Neuronal stem cell (in vitro differentiated cells): Measurements from ENCODE around the gene KCNC2.

Experiments
- DNase-seq: peaks from one replicate; pipeline ENCODE4 v3.0.0-alpha.2; 2013; ENCODE audit warnings: low spot score
- H2AFZ ChIP-seq: one replicate; pipeline ENCODE4 v1.6.1; 2013; ENCODE audit warnings: mild to moderate bottlenecking, low read length, inconsistent platforms
- H2AK5ac ChIP-seq: 2 replicates; pipeline ENCODE4 v1.6.1; 2013; ENCODE audit warnings: low read depth, mild to moderate bottlenecking, inconsistent platforms, low read length, moderate library complexity, mixed read lengths
- H2BK120ac ChIP-seq: 2 replicates; pipeline ENCODE4 v1.6.1; 2013; ENCODE audit warnings: low read depth, mild to moderate bottlenecking, inconsistent platforms, low read length, moderate library complexity, mixed read lengths
- H2BK12ac ChIP-seq: one replicate; pipeline ENCODE4 v1.6.1; 2013; ENCODE audit warnings: low read length, inconsistent platforms
- H2BK15ac ChIP-seq: 2 replicates; pipeline ENCODE4 v1.6.1; 2013; ENCODE audit warnings: mild to moderate bottlenecking, low read length, inconsistent platforms, mixed read lengths
- H2BK5ac ChIP-seq: one replicate; pipeline ENCODE4 v1.6.1; 2013; ENCODE audit warnings: inconsistent platforms, mild to moderate bottlenecking, low read length, moderate library complexity
- H3K14ac ChIP-seq: one replicate; pipeline ENCODE4 v1.6.1; 2013; ENCODE audit warnings: low read length, inconsistent platforms
- H3K18ac ChIP-seq: 2 replicates; pipeline ENCODE4 v1.6.1; 2013; ENCODE audit warnings: low read length, inconsistent platforms
- H3K23ac ChIP-seq: 2 replicates; pipeline ENCODE4 v1.6.1; 2013; ENCODE audit warnings: low read depth, mild to moderate bottlenecking, mixed read lengths, low read length, inconsistent platforms; ENCODE audit not compliant: poor library complexity
- H3K27ac ChIP-seq: replicated peaks from 3 replicates; pipeline ENCODE4 v1.5.1; 2013; ENCODE audit warnings: low read length, inconsistent platforms
- H3K27me3 ChIP-seq, 3 experiments: 2 replicates each; pipeline ENCODE4 v1.6.1; 2013; ENCODE audit warnings: low read length in 3 of 3, mild to moderate bottlenecking in 2 of 3, inconsistent platforms in 1 of 3, low read depth in 1 of 3, mixed read lengths in 1 of 3, moderate library complexity in 1 of 3; ENCODE audit not compliant: control insufficient read depth in 3 of 3, insufficient read depth in 3 of 3
- H3K36me3 ChIP-seq, 2 donors: replicated peaks in 1 of 2; 2 replicates each; pipeline ENCODE4 v1.6.1; 2013; ENCODE audit warnings: low read length in 2 of 2; ENCODE audit not compliant: control insufficient read depth in 2 of 2, insufficient read depth in 2 of 2
- H3K4ac ChIP-seq: 2 replicates; pipeline ENCODE4 v1.6.1; 2013; ENCODE audit warnings: inconsistent platforms, mild to moderate bottlenecking, low read length, moderate library complexity
- H3K4me1 ChIP-seq, 2 donors: 1 replicate in 1 of 2; 2 replicates in 1 of 2; pipeline ENCODE4 v1.6.1; 2013; ENCODE audit warnings: low read length in 2 of 2, low read depth in 1 of 2; ENCODE audit not compliant: control insufficient read depth in 2 of 2, insufficient read depth in 1 of 2
- H3K4me2 ChIP-seq: one replicate; pipeline ENCODE4 v1.6.1; 2013; ENCODE audit warnings: mild to moderate bottlenecking, low read length, inconsistent platforms; ENCODE audit not compliant: insufficient read depth, poor library complexity, severe bottlenecking
- H3K4me3 ChIP-seq, 2 donors: 2 replicates each; pipeline ENCODE4 v1.5.1; 2013; ENCODE audit warnings: low read length in 2 of 2, mild to moderate bottlenecking in 2 of 2, inconsistent platforms in 1 of 2, moderate library complexity in 1 of 2
- H3K79me1 ChIP-seq: one replicate; pipeline ENCODE4 v1.6.1; 2013; ENCODE audit warnings: low read depth, mild to moderate bottlenecking, inconsistent platforms, low read length, moderate library complexity
- H3K9ac ChIP-seq: one replicate; pipeline ENCODE4 v1.6.1; 2013; ENCODE audit warnings: mild to moderate bottlenecking, low read depth, low read length, inconsistent platforms; ENCODE audit not compliant: poor library complexity
- H3K9me3 ChIP-seq, 2 donors: replicated peaks in 1 of 2; 2 replicates each; pipeline versions ENCODE3 to v1.6.1; 2013; ENCODE audit warnings: low read length in 2 of 2, mild to moderate bottlenecking in 2 of 2, inconsistent platforms in 1 of 2, low read depth in 1 of 2, mixed read lengths in 1 of 2, moderate library complexity in 1 of 2; ENCODE audit not compliant: control insufficient read depth in 2 of 2, insufficient read depth in 1 of 2
- H4K8ac ChIP-seq: one replicate; pipeline ENCODE4 v1.6.1; 2013; ENCODE audit warnings: low read depth, mild to moderate bottlenecking, inconsistent platforms, low read length, moderate library complexity
- H4K91ac ChIP-seq: one replicate; pipeline ENCODE4 v1.6.1; 2013; ENCODE audit warnings: low read length, low read depth, mild to moderate bottlenecking, inconsistent platforms; ENCODE audit not compliant: poor library complexity
- WGBS, 2 donors: extraction: QIAGEN DNeasy Blood & Tissue Kit; methylation state at CpG; one replicate each; pipeline ENCODE4 v1.1.7; 2013; ENCODE audit warnings: missing lambda C conversion rate in 2 of 2, mixed read lengths in 1 of 2; ENCODE audit not compliant: insufficient read length in 2 of 2, insufficient replicate concordance in 1 of 2; ENCODE audit errors: extremely low coverage in 2 of 2; 5-methylcytosine and 5-hydroxymethylcytosine counted together

KCNC2 gene

DNA sequence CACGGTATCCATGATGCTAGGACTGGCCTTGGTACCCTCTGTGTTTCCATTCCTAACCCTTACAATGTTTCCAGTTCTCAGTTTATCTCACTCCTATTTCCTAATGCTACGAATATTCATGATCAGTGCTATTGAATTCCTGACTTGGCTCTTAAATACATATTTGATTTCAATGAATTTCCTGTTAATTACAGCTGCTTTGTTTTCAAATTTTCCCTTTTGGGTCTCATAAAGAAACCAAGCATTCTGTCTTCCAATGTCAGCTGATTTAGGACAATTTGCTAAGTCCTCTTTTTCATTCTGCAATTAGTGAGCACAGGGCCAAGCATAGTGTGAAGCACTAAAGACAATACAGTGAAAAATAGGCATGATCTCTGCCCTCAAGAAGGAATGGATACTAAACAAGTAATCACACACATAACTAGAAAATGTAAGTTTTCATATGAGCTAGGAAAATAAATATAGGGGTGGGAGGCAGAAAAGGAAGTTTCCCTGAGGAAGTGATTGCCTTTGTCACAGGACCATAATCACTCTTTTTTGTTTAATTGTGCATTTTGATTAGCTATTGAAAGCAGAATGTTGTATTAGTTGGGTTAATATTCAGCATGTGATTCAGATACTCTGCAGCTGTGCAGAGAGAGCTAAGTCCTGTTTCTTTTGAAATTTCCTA lies 88.5 kb downstream of the KCNC2 start:
- H3K9me3 ChIP-seq: no peaks in the 10 kb centered on the region
- H3K9ac ChIP-seq: no peak overlapping the region
- WGBS, 2 donors: no CpG with 5 or more reads among the region's 2 CpGs
- no peak overlapping the region for H2BK15ac ChIP-seq
- DNase-seq: no peak
- no peak overlapping the region for H2BK120ac ChIP-seq
- no peak overlapping the region for H3K18ac ChIP-seq
- no peaks in the 10 kb centered on the region for H3K27me3 ChIP-seq
- no peak overlapping the region for H3K4ac ChIP-seq
- no peak overlapping the region for H3K4me2 ChIP-seq
- H3K27ac ChIP-seq: no peak overlapping the region
- no peak overlapping the region for H2AFZ ChIP-seq
- no peak overlapping the region for H2AK5ac ChIP-seq
- H4K8ac ChIP-seq: no peak overlapping the region
- H4K91ac ChIP-seq: no peak overlapping the region
- H3K23ac ChIP-seq: no peak overlapping the region
- no peaks in the 10 kb centered on the region for H3K79me1 ChIP-seq
- peaks cover 3 to 8% of the 10 kb centered on the region in 2 donors for H3K4me1 ChIP-seq
- no peaks in the 10 kb centered on the region for H3K36me3 ChIP-seq
- no peak overlapping the region for H3K14ac ChIP-seq
- H2BK12ac ChIP-seq: no peak overlapping the region
- no peak overlapping the region for H3K4me3 ChIP-seq
- no peak overlapping the region for H2BK5ac ChIP-seq

DNA sequence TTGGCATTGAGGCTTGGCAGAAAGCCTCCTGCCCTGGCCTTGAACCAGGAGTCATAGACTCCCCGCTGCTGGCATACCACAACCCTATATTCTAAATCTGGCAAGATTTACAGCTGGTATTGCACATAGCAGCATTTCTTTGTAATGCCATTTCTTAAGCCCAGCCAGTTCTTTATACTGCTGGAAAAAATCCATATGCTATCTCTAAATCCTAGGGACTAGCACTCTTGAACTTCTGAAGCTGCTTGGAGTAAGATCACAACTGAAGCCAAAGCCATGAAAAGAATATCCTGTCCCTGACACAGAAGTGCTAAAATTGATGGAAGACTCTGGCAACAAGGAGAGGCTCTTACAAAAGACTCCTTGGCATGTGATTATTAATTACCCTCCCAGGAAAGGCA lies 89.3 kb downstream of the KCNC2 start:
- H2BK12ac ChIP-seq: no peak overlapping the region
- H3K27ac ChIP-seq: no peak overlapping the region
- no CpG with 5 or more reads among the region's 1 CpG for WGBS, 2 donors
- H3K23ac ChIP-seq: no peak overlapping the region
- no peak overlapping the region for H2BK15ac ChIP-seq
- no peaks in the 10 kb centered on the region for H3K27me3 ChIP-seq
- no peak overlapping the region for H4K8ac ChIP-seq
- H3K18ac ChIP-seq: no peak overlapping the region
- no peak overlapping the region for H3K4me2 ChIP-seq
- no peak overlapping the region for H3K4me3 ChIP-seq
- H3K4ac ChIP-seq: no peak overlapping the region
- H3K9me3 ChIP-seq: no peaks in the 10 kb centered on the region
- H4K91ac ChIP-seq: no peak overlapping the region
- H2AK5ac ChIP-seq: no peak overlapping the region
- no peak overlapping the region for H2AFZ ChIP-seq
- no peaks in the 10 kb centered on the region for H3K79me1 ChIP-seq
- H3K36me3 ChIP-seq: no peaks in the 10 kb centered on the region
- no peak overlapping the region for H2BK5ac ChIP-seq
- no peak overlapping the region for H2BK120ac ChIP-seq
- no peak for DNase-seq
- no peak overlapping the region for H3K9ac ChIP-seq
- H3K14ac ChIP-seq: no peak overlapping the region
- peaks cover 3 to 8% of the 10 kb centered on the region in 2 donors for H3K4me1 ChIP-seq

DNA sequence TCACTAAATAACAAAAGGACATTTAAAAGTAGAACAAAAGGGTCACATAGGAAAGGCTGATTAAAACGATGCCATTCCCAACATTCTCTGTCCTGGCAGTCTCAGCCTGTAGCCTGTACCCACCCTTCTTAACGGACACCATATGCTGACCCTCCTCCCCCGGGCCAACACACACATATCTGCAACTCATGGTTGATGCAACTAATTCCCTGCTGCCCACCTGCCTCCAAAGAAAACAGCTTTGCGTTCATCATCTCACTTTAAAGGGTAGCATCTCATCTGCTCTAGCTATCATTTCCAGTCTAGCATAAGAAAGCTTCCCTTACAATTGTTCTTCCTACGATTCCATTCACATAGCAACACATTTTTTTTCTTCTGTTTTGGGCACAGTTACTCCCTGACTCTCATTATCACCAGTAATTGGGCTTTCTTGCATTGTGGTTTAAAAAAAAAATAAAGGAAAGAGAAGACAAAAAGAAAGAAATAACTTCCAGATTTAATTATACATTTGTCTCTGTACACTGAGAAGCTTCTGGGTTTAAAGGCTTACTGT lies 92.9 kb downstream of the KCNC2 start:
- Histone ChIP-seq H3K9me3 (no peaks in the 10 kb centered on the region), H2BK5ac (no peak overlapping the region), H3K14ac (no peak overlapping the region), H3K27ac (no peak overlapping the region), H2AFZ (peak overlapping the region; percentile 60), H3K4me2 (no peak overlapping the region), H3K27me3 (no peaks in the 10 kb centered on the region), H3K4me3 (no peak overlapping the region), H3K36me3 (no peaks in the 10 kb centered on the region), H2BK12ac (no peak overlapping the region), H3K23ac (no peak overlapping the region), H3K9ac (no peak overlapping the region), H2BK120ac (no peak overlapping the region), H3K4me1 (peaks cover 3 to 8% of the 10 kb centered on the region in 2 donors), H2AK5ac (no peak overlapping the region), H4K91ac (no peak overlapping the region), H2BK15ac (no peak overlapping the region), H4K8ac (no peak overlapping the region), H3K18ac (no peak overlapping the region), H3K79me1 (no peaks in the 10 kb centered on the region), H3K4ac (no peak overlapping the region)
- no CpG with 5 or more reads among the region's 5 CpGs for WGBS, 2 donors
- no peak for DNase-seq

DNA sequence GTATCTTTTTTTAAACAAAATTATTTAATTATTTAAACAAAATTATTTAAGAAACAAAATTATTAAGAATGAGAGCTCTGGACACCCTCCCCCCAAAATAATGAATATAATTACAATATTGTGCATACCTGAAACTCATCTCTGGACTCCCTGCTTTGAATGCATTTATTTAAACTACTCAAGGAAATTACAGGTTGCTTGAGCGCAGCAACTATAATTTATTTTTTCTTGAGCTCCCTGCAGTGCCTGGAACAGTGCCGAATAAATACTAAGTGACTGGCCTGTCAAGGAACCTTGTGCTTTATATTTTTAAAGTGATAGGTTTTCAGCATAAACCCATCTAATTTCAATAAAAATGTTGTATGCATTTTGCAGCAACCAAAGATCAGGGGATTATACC lies 93.9 kb downstream of the KCNC2 start:
- Histone ChIP-seq H3K4me3 (no peak overlapping the region), H3K27ac (no peak overlapping the region), H2AFZ (no peak overlapping the region), H2BK5ac (no peak overlapping the region), H3K27me3 (no peaks in the 10 kb centered on the region), H3K14ac (no peak overlapping the region), H3K4me1 (peaks cover 3 to 8% of the 10 kb centered on the region in 2 donors), H2BK12ac (no peak overlapping the region), H3K23ac (no peak overlapping the region), H3K4me2 (no peak overlapping the region), H4K91ac (no peak overlapping the region), H3K4ac (no peak overlapping the region), H2BK15ac (no peak overlapping the region), H2AK5ac (no peak overlapping the region), H3K79me1 (no peaks in the 10 kb centered on the region), H2BK120ac (no peak overlapping the region), H3K9ac (no peak overlapping the region), H3K36me3 (no peaks in the 10 kb centered on the region), H4K8ac (no peak overlapping the region), H3K9me3 (no peaks in the 10 kb centered on the region), H3K18ac (no peak overlapping the region)
- WGBS, 2 donors: no CpG with 5 or more reads among the region's 2 CpGs
- no peak for DNase-seq
